Raji (cell line): ENCODE results near the gene PRR11.

Experiments used
- POLR2A ChIP-seq: IDR thresholded peaks from 2 replicates; pipeline ENCODE4 v1.6.1; 2011; ENCODE audit warnings: low read depth, low read length, control low read depth; ENCODE audit not compliant: insufficient read depth

Gene PRR11

DNA sequence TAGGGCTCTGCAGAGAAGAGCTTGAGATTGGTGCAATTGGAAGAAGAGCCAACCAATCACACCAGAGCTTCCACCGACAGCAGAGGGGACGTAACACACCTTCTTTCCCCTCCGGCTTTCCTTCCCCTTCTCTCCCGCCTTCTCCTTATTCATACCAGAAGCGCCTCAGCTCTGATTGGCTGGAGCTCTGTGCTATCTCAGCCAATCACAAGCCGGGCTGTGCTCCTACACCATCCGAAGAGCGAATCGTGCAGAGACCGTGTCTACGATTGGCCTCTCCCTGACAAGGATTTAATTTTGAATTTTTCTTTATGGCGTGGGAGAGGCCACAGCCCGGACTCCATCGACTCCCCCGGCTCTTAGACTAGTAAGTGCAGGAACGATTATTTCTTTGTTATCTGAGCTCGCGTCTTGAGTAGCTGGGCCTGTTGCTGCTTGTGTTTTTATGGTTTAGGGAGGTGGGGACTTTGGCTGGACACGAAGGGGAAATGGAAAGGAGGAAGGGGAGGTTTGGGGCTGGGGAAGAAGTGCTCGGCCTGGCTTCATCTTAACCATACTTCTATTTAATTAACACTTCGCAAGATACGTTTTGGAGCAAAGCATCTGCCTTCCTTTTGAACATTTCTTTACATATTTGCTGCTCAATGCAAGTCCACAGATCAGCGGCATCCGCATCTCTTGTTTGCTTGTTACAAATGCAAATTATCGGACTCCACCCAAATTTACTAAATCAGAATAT is at the start of gene PRR11:
Gene PRR11, plus strand, starts transcription at position 308 of the 739 bp plus-strand sequence. CDS start 14,007 bp downstream, outside the sequence.
- peak; percentile 37; the same call in 1 of the 2 replicates for TF ChIP-seq POLR2A

DNA sequence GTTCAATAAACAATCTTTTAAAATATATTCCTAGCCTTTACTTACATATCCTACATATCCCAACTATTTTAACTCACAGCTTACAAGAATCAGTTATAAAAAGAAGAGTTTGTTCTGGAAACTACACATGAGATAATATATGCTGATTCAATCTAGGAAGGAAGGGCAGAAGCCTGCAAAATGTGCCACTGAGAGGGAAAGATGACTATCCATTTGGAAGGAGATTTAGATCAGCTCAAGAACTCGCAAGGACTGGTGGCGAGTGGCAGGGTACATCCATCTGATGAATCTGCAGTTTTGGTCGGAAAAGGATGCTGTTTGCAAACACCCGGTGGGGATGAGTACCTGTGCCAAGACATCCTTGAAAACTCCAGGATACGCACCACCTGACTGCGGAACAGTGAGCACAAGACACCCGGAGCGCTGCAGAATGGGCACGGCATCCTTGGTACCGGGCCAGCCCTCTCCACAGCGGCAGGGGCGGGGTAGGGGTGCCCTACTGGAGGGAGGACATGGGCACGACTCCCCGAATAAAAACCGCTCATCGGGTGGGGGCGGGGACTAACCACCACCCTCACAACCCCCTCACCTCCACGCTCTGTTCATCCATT is 49.6 kb upstream of the PRR11 start:
- TF ChIP-seq POLR2A = no peak

DNA sequence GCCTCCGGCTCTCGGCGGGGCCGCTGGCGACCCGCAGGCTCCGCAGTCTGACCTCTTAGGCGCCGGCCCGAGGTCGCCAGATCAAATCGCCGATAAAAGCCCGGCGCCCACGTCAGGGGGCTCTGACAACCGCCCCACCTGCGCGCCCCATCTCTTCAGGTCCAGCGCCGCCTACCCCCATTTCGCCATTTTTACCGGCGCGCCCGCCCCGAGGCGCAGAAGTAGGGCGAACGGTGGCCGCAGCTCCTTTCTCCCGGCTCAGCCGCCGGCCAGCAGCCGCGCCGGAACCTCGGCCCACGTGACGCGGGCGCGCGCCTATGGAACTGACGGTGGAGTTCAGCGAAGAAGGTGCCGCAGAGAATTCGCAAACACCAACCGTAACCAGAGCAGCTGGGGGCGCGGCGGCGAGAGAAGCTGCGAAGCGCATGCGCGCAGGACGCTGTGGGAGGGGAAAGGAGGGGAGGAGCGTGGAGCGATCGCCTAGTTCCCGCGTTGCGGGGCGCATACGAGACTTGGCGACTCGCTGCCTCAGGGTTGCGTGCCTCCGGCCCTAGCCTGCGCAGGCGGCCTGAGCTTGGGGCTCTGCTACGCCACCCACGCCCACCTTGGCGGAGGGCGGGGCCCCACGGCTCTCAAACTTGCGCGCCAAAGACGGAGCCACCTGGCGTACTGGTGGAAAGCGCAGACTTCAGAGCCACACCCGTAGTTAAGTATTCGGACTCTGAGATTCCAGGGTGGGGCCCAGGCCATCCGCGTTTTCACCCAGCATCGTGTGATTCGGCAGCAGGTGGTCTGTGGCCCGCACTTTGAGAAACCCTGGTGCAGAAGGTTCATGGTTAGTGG is 48.9 kb upstream of the PRR11 start, which contains the start of gene TRIM37:
Gene TRIM37, minus strand, starts transcription at position 418 of the 843 bp plus-strand sequence. CDS start 419 bp downstream, outside the sequence.
- TF ChIP-seq POLR2A = peak; percentile 80

DNA sequence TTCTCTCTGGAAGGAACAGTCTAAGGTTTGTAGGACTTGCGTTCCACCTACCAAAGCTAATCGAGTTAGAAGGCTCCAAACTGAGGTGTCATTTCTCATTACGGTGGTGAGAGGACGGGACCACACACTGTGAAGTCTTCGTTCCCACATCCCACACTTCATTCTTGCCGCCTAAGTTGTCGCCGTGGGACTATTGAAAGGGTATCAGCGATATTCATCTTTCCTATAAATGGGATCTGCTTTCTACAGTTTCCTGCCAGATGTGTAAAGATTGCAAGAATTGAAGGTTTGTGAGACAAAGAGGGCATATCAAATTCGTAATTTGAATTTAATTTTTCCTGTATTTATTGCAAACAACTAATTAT is 48.3 kb upstream of the PRR11 start:
- TF ChIP-seq POLR2A = no peak; the same call in 1 of the 2 replicates

DNA sequence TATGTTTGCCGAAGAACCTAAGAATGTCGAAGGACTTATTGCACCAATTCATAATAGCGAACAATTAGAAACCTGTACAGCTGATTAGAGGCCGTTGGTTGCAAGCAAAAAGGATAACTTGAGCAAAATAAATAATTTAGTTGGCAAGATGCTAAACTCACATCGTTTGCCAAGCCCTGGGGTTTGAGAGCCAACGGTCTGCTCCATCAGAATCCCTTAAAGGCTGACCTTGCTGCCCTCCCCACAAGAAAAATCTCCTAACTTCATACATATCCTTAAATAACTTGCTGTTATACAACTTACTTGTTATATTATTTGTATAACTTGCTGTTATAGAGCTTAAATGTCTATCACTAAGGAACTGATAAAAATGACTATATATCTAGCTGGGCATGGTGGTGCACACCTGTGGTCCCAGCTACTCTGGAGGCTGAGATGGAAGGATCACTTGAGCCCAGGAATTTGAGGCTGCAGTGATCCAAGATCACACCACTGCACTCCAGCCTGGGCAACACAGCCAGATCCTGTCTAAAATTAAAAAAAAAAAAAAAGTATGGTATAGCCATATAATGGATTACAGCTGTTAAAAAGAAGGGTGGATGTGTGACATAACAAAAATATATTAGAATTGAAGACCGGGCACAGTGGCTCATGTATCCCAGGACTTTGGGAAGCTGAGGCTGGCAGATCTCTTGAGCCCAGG is 47.0 kb upstream of the PRR11 start:
- TF ChIP-seq POLR2A = no peak

DNA sequence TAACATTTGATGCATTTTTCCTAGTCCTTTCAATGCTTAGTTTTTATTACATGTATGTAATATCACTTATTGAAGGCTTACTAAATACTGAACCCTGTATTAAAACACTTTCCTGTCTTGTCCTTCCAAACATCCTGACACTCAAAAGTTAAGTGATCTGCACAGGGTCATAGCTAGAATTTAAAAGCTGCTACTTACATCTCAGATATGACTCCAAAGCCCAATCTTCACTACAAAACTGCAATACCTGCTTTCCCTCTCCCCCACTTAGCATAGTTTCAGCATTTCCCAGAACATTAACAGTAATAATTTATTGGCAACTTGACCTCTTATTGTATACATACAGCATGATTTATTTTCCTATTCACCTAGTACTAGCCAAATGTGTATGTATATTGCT is 44.6 kb upstream of the PRR11 start:
- TF ChIP-seq POLR2A = no peak

DNA sequence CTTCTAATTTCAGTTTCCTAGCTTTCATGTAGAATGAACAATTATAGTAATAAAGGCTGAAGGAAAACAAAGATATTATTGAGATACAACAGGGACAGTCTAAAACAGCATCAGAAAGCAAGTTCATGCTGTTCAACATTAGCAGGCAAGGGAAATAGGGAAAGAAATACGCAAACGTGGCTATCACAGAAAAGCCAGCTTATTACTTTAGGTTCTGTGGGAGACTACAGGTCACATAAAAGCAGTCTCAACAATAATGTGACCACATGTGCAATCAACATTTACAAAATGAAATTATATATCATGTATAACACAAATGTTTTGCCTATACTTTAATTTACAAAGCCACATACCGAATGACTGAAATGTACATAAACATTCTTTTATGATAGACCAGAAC is 44.0 kb upstream of the PRR11 start:
- no peak for TF ChIP-seq POLR2A

DNA sequence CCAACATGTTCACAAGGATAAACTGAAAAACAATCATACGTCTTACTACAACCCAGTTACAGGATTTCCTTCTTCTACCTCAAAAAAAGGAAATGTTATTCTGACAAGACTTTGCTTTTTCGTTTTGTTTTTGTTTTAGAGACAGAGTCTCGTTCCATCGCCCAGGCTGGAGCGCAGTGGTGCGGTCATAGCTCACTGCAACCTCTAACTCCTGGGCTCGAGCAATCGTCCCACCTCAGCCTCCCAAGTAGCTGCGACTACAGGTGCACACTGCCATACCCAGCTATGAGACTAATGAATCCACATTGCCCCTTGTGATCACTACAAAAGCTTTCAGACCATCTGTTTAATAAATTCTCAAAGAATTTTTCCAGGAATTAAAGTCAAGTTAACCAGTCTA is 40.1 kb upstream of the PRR11 start:
- TF ChIP-seq POLR2A = no peak

DNA sequence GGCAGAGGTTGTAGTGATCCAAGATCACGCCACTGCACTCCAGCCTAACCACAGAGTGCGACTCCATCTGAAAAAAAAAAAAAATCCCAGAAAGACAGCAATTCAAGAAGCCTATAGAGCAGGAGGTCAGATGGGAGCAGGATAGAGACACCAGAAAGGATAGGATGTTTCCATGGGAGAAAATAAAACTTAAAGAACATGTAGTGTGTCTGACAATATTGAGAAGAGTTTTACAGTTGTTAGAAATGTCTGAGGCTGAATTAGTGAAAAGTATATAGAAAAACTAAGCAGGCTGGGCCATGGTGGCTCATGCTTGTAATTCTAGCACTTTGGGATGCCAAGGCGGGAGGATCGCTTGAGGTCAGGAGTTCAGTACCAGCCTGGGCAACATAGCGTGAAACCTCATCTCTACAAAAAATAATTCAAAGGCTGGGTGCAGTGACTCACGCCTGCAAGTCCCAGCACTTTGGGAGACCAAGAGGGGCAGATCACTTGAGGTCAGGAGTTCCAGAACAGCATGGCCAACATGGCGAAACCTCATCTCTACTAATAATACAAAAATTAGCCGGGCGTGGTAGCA is 33.6 kb upstream of the PRR11 start:
- TF ChIP-seq POLR2A = no peak

DNA sequence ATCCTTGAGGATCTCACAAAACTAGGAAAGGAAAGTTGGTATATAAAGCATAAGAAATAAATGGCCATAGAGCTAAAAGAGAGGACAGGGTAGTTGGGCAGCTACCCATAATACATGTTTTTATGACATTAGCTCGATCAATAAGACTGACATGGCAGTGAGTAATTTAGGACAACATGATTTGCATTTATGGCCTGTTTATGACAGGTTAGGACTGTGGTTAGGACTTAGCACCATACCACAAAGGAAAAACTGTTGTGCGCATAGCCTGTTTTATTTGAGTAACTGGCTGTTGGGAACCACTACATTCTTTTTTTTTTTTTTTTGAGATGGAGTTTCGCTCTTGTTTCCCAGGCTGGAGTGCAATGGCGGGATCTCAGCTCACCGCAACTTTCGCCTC is 30.9 kb upstream of the PRR11 start:
- no peak for TF ChIP-seq POLR2A

DNA sequence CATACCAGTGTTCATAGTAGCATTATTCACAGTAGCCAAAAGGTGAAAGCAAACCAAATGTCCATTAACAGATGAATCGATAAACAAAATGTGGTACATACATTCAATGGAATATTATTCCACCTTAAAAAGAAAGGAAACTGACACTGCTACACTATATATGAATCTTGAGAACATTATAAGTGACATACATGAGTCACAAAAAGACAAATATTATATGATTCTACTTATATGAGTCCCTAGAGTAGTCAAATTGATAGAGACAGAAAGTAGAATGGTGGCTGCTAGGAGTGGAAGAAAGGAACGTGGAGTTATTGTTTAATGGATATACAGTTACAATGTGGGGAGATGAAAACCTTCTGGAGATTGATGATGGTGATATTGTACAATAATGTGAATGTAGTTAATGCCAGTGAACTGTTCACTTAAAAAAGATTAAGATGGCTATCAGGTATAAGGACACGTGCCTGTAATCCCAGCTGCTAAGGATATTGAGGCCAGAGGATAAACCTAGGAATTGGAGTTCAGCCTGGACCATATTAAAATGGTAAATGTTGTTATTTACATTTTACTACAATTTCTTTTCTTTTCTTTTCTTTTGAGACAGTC is 28.6 kb upstream of the PRR11 start:
- TF ChIP-seq POLR2A = no peak

DNA sequence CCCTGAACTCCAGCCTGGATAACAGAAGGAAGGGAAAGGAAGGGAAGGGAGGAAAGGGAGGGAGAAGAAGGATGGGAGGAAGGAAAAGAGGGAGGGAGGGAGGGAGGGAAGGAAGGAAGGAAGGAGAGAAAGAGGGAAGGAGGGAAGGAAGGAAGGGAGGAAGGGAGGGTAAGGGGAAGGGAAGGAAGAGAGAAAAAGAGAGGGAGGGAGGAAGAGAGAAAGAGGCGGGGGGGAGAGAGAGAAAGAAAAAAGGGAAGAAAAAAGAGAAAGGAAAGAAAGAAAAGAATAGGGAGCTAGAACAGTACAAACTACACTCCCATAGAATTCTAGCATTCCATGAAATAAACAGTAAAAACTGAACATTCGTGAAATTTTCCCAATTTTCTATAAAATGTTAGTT is 25.7 kb upstream of the PRR11 start:
- no peak for TF ChIP-seq POLR2A

DNA sequence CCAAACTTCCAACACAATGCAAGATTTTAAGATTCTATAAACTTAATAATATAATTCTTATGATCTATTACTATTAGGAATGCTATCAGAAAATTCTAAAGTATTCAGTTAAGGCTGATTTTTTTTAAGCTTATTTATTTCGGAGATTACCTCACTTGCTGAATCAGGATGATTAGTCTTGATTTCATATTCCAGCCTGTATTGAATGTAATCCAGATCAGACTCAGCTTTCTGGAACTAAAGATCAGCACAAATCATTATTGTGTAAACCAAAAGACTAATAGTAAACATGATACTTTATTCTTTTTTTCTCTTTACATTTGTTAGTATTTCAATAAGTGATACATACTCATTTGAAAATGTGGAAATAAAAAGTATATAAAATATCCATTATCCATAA is 24.4 kb upstream of the PRR11 start:
- no peak for TF ChIP-seq POLR2A

DNA sequence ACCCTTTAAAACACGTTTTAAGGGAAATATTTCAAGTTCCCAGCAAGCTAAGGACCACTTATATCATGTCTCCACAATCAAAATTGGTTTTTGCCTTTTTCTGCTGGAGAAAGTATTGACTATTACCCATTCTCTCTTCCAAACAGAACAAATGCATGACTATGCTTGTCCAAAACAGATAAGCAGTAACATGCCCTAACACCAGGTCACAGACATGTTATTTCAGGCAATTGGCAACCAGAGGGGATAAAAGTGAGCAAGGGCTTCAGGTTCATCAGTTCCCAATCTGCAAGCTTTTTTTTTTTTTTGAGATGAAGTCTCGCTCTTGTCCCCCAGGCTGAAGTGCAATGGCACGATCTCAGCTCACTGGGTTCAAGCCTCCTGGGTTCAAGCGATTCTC is 15.6 kb upstream of the PRR11 start:
- TF ChIP-seq POLR2A = no peak
